ENCODE measurements around the gene LPAR5.

Gene LPAR5

DNA sequence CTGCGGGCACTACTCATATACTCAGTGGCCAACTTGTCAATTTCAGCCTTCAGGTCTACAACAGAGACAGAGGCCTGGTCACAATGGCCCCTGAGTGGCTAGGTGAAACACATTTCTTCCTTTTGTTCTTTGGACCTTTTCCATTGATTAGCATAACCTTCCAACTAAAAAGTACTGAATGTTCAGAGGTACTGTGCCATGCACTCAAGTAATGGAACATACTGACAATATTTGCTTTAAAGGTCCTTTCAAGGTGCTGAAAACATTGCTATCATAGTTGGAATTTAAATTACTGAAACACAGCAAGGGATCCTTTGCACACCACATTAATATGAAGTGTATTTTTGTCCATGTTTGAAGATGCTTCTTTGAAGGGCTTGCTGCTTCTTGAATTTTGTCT, 17.6 kb upstream of the LPAR5 start:
- TF ChIP-seq FOXA1 (IDR thresholded peaks at IDR 0.05) (no peak), FOXK2 (IDR thresholded peaks at IDR 0.05) (no peak)
- POLR2A ChIA-PET: interaction anchor here (0.6 kb wide), 1 partner anchor 39 kb away, joined by 3 read pairs; no protein-coding TSS in a partner anchor
- DNase-seq (ENCODE audit: extremely low spot score): no peak
- CTCF ChIA-PET: no interaction called here

DNA sequence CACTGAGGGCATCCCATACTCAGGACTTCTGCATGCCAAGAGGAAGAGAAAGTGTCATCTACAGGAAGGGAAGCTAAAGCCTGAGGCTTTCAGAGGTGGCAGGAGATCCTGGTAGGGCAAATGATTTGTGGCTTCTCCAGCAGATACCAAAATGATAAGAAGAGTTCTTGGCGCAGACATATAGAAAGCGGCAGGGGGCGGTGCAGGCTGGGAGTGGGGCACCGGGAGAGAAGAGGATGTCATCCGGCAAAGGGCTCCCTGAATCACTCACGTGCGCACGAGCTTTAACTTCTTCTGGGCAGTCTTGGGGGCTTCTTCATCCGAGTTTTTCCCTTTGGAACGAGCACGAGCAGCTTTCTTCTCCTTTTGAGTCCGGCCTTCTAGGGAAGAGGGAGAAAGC, 16.6 kb upstream of the LPAR5 start:
- POLR2A ChIA-PET: no interaction called here
- CTCF ChIA-PET: no interaction called here
- TF ChIP-seq HDGF (IDR thresholded peaks at IDR 0.05; ENCODE audit: borderline replicate concordance) (no peak), BHLHE40 (IDR thresholded peaks at IDR 0.05; ENCODE audit: borderline replicate concordance) (no peak), L3MBTL2 (conservative IDR thresholded peaks at IDR 0.05) (no peak), CTBP1 (IDR thresholded peaks at IDR 0.05; ENCODE audit: borderline replicate concordance) (no peak), NFRKB (IDR thresholded peaks at IDR 0.05) (no peak)
- DNase-seq (ENCODE audit: extremely low spot score): no peak

- CTCF ChIA-PET: no interaction called here
- no peak for TF ChIP-seq ZNF384 (IDR thresholded peaks at IDR 0.05)
- DNase-seq (ENCODE audit: extremely low spot score): no peak
- POLR2A ChIA-PET: no interaction called here
Measured at GRCh38 chr12:6650832-6651231, 15.1 kb upstream of the LPAR5 start.

DNA sequence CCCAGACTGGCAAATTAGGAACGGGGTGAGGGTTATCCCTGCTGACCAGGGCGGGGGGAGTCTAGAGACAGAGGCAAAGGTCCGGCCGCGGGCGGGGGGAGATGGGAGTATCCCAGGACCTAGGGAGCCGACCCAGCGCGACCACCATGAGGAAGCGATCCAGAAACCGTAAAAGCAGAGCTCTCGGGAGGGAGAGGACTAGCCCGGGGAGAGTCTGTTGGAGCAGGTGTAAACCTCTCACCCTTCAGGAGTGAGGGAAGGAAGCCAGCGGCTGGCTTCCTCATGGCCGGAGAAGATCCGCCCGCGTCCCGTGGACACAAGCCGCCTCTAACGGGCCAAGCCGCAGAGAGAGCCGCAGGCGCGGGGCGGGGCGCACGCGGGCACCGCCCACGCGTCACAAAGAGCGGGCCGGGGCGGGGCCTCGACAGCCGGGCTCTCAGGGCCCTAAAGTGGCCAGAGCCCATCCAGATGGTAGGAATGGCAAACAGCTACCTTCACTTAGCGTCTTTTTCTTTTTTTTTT, 11.4 kb upstream of the LPAR5 start, which contains the start of gene ACRBP:
TSS of gene ACRBP (minus strand) at position 350 of the 522 bp plus-strand sequence. CDS start at position 284, 66 bp downstream.
- ChIA-PET CTCF (interaction anchor here (0.6 to 0.7 kb wide), 2 partner anchors 18 to 21 kb away, joined by 3 to 4 read pairs; no protein-coding TSS in a partner anchor), POLR2A (no interaction called here)
- DNase-seq (ENCODE audit: extremely low spot score): no peak
- TF ChIP-seq FOXA1 (IDR thresholded peaks at IDR 0.05) (no peak), HDGF (IDR thresholded peaks at IDR 0.05; ENCODE audit: borderline replicate concordance) (no peak), LEF1 (IDR thresholded peaks at IDR 0.05; ENCODE audit: borderline replicate concordance) (no peak), TARDBP (IDR thresholded peaks at IDR 0.05) (no peak), SUZ12 (IDR thresholded peaks at IDR 0.05) (no peak), L3MBTL2 (conservative IDR thresholded peaks at IDR 0.05) (no peak), PKNOX1 (IDR thresholded peaks at IDR 0.05) (no peak), FOXM1 (IDR thresholded peaks at IDR 0.05; ENCODE audit: borderline replicate concordance) (no peak), CTBP1 (IDR thresholded peaks at IDR 0.05; ENCODE audit: borderline replicate concordance) (no peak), NFRKB (IDR thresholded peaks at IDR 0.05) (no peak), ARNT (IDR thresholded peaks at IDR 0.05) (no peak), SP1 (IDR thresholded peaks at IDR 0.05) (no peak), BHLHE40 (IDR thresholded peaks at IDR 0.05; ENCODE audit: borderline replicate concordance) (no peak), ELF4 (IDR thresholded peaks at IDR 0.05) (no peak), ZNF384 (IDR thresholded peaks at IDR 0.05) (no peak), FOXK2 (IDR thresholded peaks at IDR 0.05) (no peak)

DNA sequence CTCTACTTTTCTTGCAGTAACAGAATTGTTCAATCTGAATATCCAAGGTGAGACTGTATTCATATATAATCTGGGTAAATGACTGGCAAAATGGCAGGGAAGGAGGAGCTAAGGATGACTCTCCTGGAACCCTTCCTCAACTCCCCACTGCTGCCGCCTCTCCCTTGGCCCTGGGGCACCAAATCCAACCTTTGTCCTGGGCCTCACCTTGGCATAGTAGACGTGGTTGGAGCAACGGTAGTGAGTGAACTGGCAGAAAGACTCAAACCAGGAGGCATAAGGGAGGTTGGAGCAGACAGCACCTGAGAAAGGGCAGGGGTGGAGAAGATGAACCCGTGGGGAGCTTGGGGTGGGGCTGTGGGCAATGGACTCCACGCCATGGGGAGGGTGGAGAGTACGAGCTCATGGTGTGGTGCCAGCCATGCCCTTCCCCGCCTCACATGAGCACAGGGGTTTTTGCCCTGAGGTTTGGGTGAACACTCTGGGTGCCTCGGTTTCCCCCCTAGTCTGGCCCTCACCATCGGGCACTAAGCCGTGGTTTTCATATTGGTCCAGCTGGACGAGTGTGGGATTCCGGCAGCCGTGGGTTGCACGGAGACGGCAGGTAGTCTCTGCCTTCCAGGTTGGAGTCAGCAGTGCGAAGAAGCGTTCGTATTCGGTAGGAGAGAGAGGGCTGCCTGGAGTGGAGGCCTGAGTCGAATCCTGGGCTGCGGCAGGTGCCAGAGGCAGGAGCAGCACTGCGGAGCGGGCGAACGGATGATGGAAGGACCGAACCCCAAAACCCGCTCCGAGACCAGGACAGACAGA, 10.7 kb upstream of the LPAR5 start:
- ChIA-PET POLR2A (no interaction called here), CTCF (interaction anchor here (0.6 kb wide), 1 partner anchor 17 kb away, joined by 4 read pairs; no protein-coding TSS in a partner anchor)
- no peak for TF ChIP-seq TARDBP (IDR thresholded peaks at IDR 0.05)
- no peak for TF ChIP-seq ARNT (IDR thresholded peaks at IDR 0.05)
- DNase-seq (ENCODE audit: extremely low spot score): no peak

- DNase-seq (ENCODE audit: extremely low spot score): no peak
- ChIA-PET POLR2A (interaction anchor here (1.1 to 1.6 kb wide), 3 partner anchors 12 to 45 kb away, joined by 3 to 8 read pairs (median 4); partner anchors contain the start of gene ZNF384), CTCF (interaction anchor here (1.1 to 1.5 kb wide), 4 partner anchors 26 to 81 kb away, joined by 3 to 6 read pairs (median 4); no protein-coding TSS in a partner anchor)
Measured at GRCh38 chr12:6644903-6645302, 9.1 kb upstream of the LPAR5 start.

More at GRCh38 chr12:6644903-6645302, 9.1 kb upstream of the LPAR5 start:
- TF ChIP-seq FOXA1 (IDR thresholded peaks at IDR 0.05) (no peak), FOXK2 (IDR thresholded peaks at IDR 0.05) (no peak), SP1 (IDR thresholded peaks at IDR 0.05) (no peak), NFRKB (IDR thresholded peaks at IDR 0.05) (no peak), TARDBP (IDR thresholded peaks at IDR 0.05) (no peak), ELF4 (IDR thresholded peaks at IDR 0.05) (no peak), ZNF384 (IDR thresholded peaks at IDR 0.05) (no peak), BHLHE40 (IDR thresholded peaks at IDR 0.05; ENCODE audit: borderline replicate concordance) (no peak), L3MBTL2 (conservative IDR thresholded peaks at IDR 0.05) (no peak), LEF1 (IDR thresholded peaks at IDR 0.05; ENCODE audit: borderline replicate concordance) (no peak), FOXM1 (IDR thresholded peaks at IDR 0.05; ENCODE audit: borderline replicate concordance) (no peak), ARNT (IDR thresholded peaks at IDR 0.05) (no peak), CTBP1 (IDR thresholded peaks at IDR 0.05; ENCODE audit: borderline replicate concordance) (no peak), HDGF (IDR thresholded peaks at IDR 0.05; ENCODE audit: borderline replicate concordance) (no peak), PKNOX1 (IDR thresholded peaks at IDR 0.05) (no peak), SUZ12 (IDR thresholded peaks at IDR 0.05) (no peak)

All from HEK293T (cell line).